CD4-positive, alpha-beta T cell treated with Interferon alpha-2 for 1 hour (primary cell): Measurements from ENCODE around the gene NEDD9.

Experiments used
- DNase-seq, 2 donors: peaks; one replicate each; pipeline ENCODE4 v3.0.0-alpha.2; 2020 to 2022

The NEDD9 gene

GRCh38 chr6:11198663-11199603, 33.5 kb downstream of the NEDD9 start:
- DNase-seq = peak; percentile 48 to 78

- DNase-seq = no peak
Observed at GRCh38 chr6:11197850-11198249, 34.6 kb downstream of the NEDD9 start.

GRCh38 chr6:11197175-11197536, 35.3 kb downstream of the NEDD9 start:
- DNase-seq = no peak

- DNase-seq = no peak
Observed at GRCh38 chr6:11196511-11197174, 35.8 kb downstream of the NEDD9 start.

- DNase-seq = no peak
Observed at GRCh38 chr6:11194356-11195218, 37.9 kb downstream of the NEDD9 start.

- no peak for DNase-seq
Observed at GRCh38 chr6:11193434-11193833, 39.0 kb downstream of the NEDD9 start.

- DNase-seq = no peak
Observed at GRCh38 chr6:11192167-11192566, 40.3 kb downstream of the NEDD9 start.

GRCh38 chr6:11190625-11191245, 41.7 kb downstream of the NEDD9 start:
- no peak for DNase-seq

GRCh38 chr6:11189865-11190624, 42.4 kb downstream of the NEDD9 start:
- DNase-seq = no peak

- DNase-seq = no peak
Observed at GRCh38 chr6:11188161-11188915, 44.1 kb downstream of the NEDD9 start.

- DNase-seq = no peak
Observed at GRCh38 chr6:11187301-11187700, 45.2 kb downstream of the NEDD9 start.

- DNase-seq = no peak
Observed at GRCh38 chr6:11185204-11185842, 47.1 kb downstream of the NEDD9 start.

- DNase-seq = no peak
Observed at GRCh38 chr6:11183761-11184362, 48.6 kb downstream of the NEDD9 start.

- DNase-seq = no peak
Observed at GRCh38 chr6:11181478-11182136, 50.9 kb downstream of the NEDD9 start.

GRCh38 chr6:11179419-11180202, 52.9 kb downstream of the NEDD9 start:
- no peak for DNase-seq

GRCh38 chr6:11179088-11179418, 53.4 kb downstream of the NEDD9 start:
- no peak for DNase-seq

GRCh38 chr6:11177271-11177670, 55.2 kb downstream of the NEDD9 start:
- DNase-seq = no peak

- DNase-seq = no peak
Observed at GRCh38 chr6:11174242-11174611, 58.2 kb downstream of the NEDD9 start.
